ENCODE data around the gene UVRAG. TPM values are rescaled to one million over a fixed set of nuclear protein-coding genes. Genes with fewer than 3 reads are reported as not detected.
"Not testable (repeated sequence)": the region's sequence is repeated elsewhere in the genome, so short reads cannot be mapped to it uniquely, and the experiment has no call there.

Gene UVRAG
- total RNA-seq, 1 donor from 2014 or later, result 20.7 TPM

GRCh38 chr11:76074148-76075095, 259.4 kb downstream of the UVRAG start:
- H3K36me3 Mint-ChIP-seq, result peaks cover 14% of the 10 kb centered on the region
- DNase-seq (ENCODE audit: extremely low spot score, unreplicated experiment), result no peak
- H3K9me3 Mint-ChIP-seq, result peaks cover 8% of the 10 kb centered on the region
- H3K27me3 Mint-ChIP-seq, result no peaks in the 10 kb centered on the region
- H3K27ac Mint-ChIP-seq, result peak overlapping the region; percentile 33
- H3K4me1 Mint-ChIP-seq (ENCODE audit: unreplicated experiment), result peaks cover 15% of the 10 kb centered on the region
- no peak for TF ChIP-seq CTCF (conservative IDR thresholded peaks at IDR 0.05)
- H3K4me3 Mint-ChIP-seq, result peak overlapping the region; percentile 6

GRCh38 chr11:76075716-76076115, 260.7 kb downstream of the UVRAG start:
- H3K4me1 Mint-ChIP-seq (ENCODE audit: unreplicated experiment), result peaks cover 15% of the 10 kb centered on the region
- H3K36me3 Mint-ChIP-seq, result peaks cover 20% of the 10 kb centered on the region
- no peak for DNase-seq (ENCODE audit: extremely low spot score, unreplicated experiment)
- TF ChIP-seq CTCF (conservative IDR thresholded peaks at IDR 0.05), result no peak
- peak overlapping the region; percentile 47 for H3K27ac Mint-ChIP-seq
- H3K4me3 Mint-ChIP-seq, result no peak overlapping the region
- no peaks in the 10 kb centered on the region for H3K27me3 Mint-ChIP-seq
- H3K9me3 Mint-ChIP-seq, result peaks cover 8% of the 10 kb centered on the region

GRCh38 chr11:76076253-76076652, 261.2 kb downstream of the UVRAG start:
- H3K4me3 Mint-ChIP-seq; H3K9me3 Mint-ChIP-seq; DNase-seq (ENCODE audit: extremely low spot score, unreplicated experiment); H3K27me3 Mint-ChIP-seq: not testable (repeated sequence)
- Mint-ChIP-seq H3K36me3 (peaks cover 20% of the 10 kb centered on the region), H3K27ac (peak overlapping the region; percentile 47), H3K4me1 (ENCODE audit: unreplicated experiment) (peaks cover 15% of the 10 kb centered on the region)

GRCh38 chr11:76076749-76077148, 261.7 kb downstream of the UVRAG start:
- Mint-ChIP-seq H3K4me1 (ENCODE audit: unreplicated experiment) (peaks cover 15% of the 10 kb centered on the region), H3K27ac (no peak overlapping the region), H3K9me3 (peaks cover 8% of the 10 kb centered on the region), H3K4me3 (no peak overlapping the region), H3K36me3 (peaks cover 17% of the 10 kb centered on the region), H3K27me3 (no peaks in the 10 kb centered on the region)
- DNase-seq (ENCODE audit: extremely low spot score, unreplicated experiment), result no peak
- no peak for TF ChIP-seq CTCF (conservative IDR thresholded peaks at IDR 0.05)

GRCh38 chr11:76077575-76078150, 262.7 kb downstream of the UVRAG start:
- no peak for TF ChIP-seq CTCF (conservative IDR thresholded peaks at IDR 0.05)
- DNase-seq (ENCODE audit: extremely low spot score, unreplicated experiment), result no peak
- no peak overlapping the region for H3K4me3 Mint-ChIP-seq
- no peaks in the 10 kb centered on the region for H3K27me3 Mint-ChIP-seq
- H3K4me1 Mint-ChIP-seq (ENCODE audit: unreplicated experiment), result peaks cover 15% of the 10 kb centered on the region
- no peak overlapping the region for H3K27ac Mint-ChIP-seq
- peaks cover 8% of the 10 kb centered on the region for H3K9me3 Mint-ChIP-seq
- H3K36me3 Mint-ChIP-seq, result peaks cover 14% of the 10 kb centered on the region

- not testable (repeated sequence) for DNase-seq (ENCODE audit: extremely low spot score, unreplicated experiment); H3K27me3 Mint-ChIP-seq; H3K4me3 Mint-ChIP-seq; H3K27ac Mint-ChIP-seq; H3K36me3 Mint-ChIP-seq; H3K9me3 Mint-ChIP-seq
- peaks cover 20% of the 10 kb centered on the region for H3K4me1 Mint-ChIP-seq (ENCODE audit: unreplicated experiment)
Measured at GRCh38 chr11:76081084-76081483, 266.1 kb downstream of the UVRAG start.
